ENCODE data around the gene PIM1. TPM values are rescaled to one million over a fixed set of nuclear protein-coding genes. Genes with fewer than 3 reads are reported as not detected.
A peak's percentile ranks its signal among the peaks of the same experiment; 100 is the strongest.

PIM1 gene
- total and polyA plus RNA-seq, 9 of the 15 experiments (the other 6 are each of a cell fraction or from before 2014, with no cell fraction given), result 19.0 to 789 (median 212) TPM

- no peak for TF ChIP-seq RFX7 (CRISPR knock-in tag; IDR thresholded peaks at IDR 0.05)
- TF ChIP-seq MEF2D (tag; conservative IDR thresholded peaks at IDR 0.05; ENCODE audit: low read depth), result no peak
- 0 out of 2 replicates have a peak, but pooled peaks have one; percentile 22 for TF ChIP-seq GTF2E2 (tag; IDR thresholded peaks at IDR 0.05)
- TF ChIP-seq ZNF165 (CRISPR knock-in tag; IDR thresholded peaks at IDR 0.05; ENCODE audit: borderline replicate concordance), result 0 out of 2 replicates have a peak, but pooled peaks have one; percentile 14
- peak; percentile 10; the same call in 1 of the 2 replicates for TF ChIP-seq GABPA (tag; conservative IDR thresholded peaks at IDR 0.05; ENCODE audit: low read depth)
- no peak for TF ChIP-seq DEAF1 (CRISPR knock-in tag; IDR thresholded peaks at IDR 0.05)
- no peak for TF ChIP-seq CREBBP (IDR thresholded peaks at IDR 0.05; ENCODE audit: low read depth, low read length)
- 0 out of 2 replicates have a peak, but pooled peaks have one; percentile 3 for TF ChIP-seq KLF6 (CRISPR knock-in tag; IDR thresholded peaks at IDR 0.05; ENCODE audit: borderline replicate concordance)
- no peak for TF ChIP-seq SMAD2 (IDR thresholded peaks at IDR 0.05; ENCODE audit: low read depth, low read length)
- no peak for TF ChIP-seq NR2C2 (CRISPR knock-in tag; IDR thresholded peaks at IDR 0.05)
- peak; percentile 21; the same call in 1 of the 2 replicates for TF ChIP-seq NR2C2 (tag; IDR thresholded peaks at IDR 0.05)
- peak; percentile 6 to 17; a peak in 1 of 4 replicates for TF ChIP-seq KDM1A (IDR thresholded peaks at IDR 0.05)
- 0 out of 2 replicates have a peak, but pooled peaks have one; percentile 18 for TF ChIP-seq ID3 (CRISPR knock-in tag; IDR thresholded peaks at IDR 0.05)
- no peak for TF ChIP-seq ID3 (tag; IDR thresholded peaks at IDR 0.05)
- 0 out of 2 replicates have a peak, but pooled peaks have one; percentile 27 for TF ChIP-seq ZNF197 (CRISPR knock-in tag; IDR thresholded peaks at IDR 0.05; ENCODE audit: low read depth)
- Histone ChIP-seq H3K4me2 (ENCODE audit: insufficient read depth, low read length) (no peak overlapping the region), H3K27me3 (ENCODE audit: control insufficient read depth in 2 of 2, insufficient read depth in 2 of 2, low read length in 2 of 2) (no peaks in the 10 kb centered on the region), H2AFZ (ENCODE audit: low read depth, low read length) (peak overlapping the region; percentile 20; the same call in 1 of the 2 replicates), H3K27ac (ENCODE audit: extremely low read depth, low read depth, low read length) (peak overlapping the region; percentile 68), H3K79me2 (ENCODE audit: control insufficient read depth, insufficient read depth, low read length) (peaks cover 2% of the 10 kb centered on the region; the same call in 2 of the 3 replicates), H4K20me1 (replicated peaks; ENCODE audit: control insufficient read depth, insufficient read depth, low read length) (no peaks in the 10 kb centered on the region), H3K36me3 (ENCODE audit: control insufficient read depth, insufficient read depth, low read length) (no peaks in the 10 kb centered on the region), H3K9me3 (replicated peaks; ENCODE audit: control insufficient read depth, insufficient read depth, low read depth, low read length) (peaks cover 3% of the 10 kb centered on the region; the same call in 1 of the 2 replicates), H3K9ac (ENCODE audit: insufficient read depth in 1 of 2, low read depth in 2 of 2, low read length in 2 of 2) (peak overlapping the region; percentile 27 to 56; a peak in 2 of 4 replicates), H3K4me1 (replicated peaks in 1 of 2; ENCODE audit: control insufficient read depth in 2 of 2, insufficient read depth in 2 of 2, low read length in 2 of 2) (peaks cover 55 to 77% of the 10 kb centered on the region in 2 experiments), H3K4me3 (no peak overlapping the region), H3K9me1 (ENCODE audit: control insufficient read depth, insufficient read depth, low read length) (no peaks in the 10 kb centered on the region)
- intact Hi-C loops (cut with micrococcal nuclease) (no loop called here), in situ Hi-C loops (cut with MboI) (no loop called here)
- DNase-seq (ENCODE audit: extremely low read depth in 1 of 4, low spot score in 3 of 4) (peak in 1 of 4 experiments; percentile 55), FAIRE-seq (no peak), ATAC-seq (no peak)
- BruUV-seq (replicated peaks), result no TSS peak
- CTCF ChIA-PET (ENCODE audit: low intra/inter-chr PET ratio), result no interaction called here
- POLR2A ChIA-PET, result interaction anchor here (0.6 to 1.8 kb wide), 6 partner anchors 10 to 1547 kb away, joined by 3 to 5 read pairs (median 3); no protein-coding TSS in a partner anchor
- WGBS (ENCODE audit: insufficient coverage, low coverage, missing lambda C conversion rate), result 33% methylated on average over 1 of the region's 1 CpG
These were observed 20.2 kb downstream of the PIM1 start for GRCh38 chr6:37190159-37190535.
